ENCODE measurements around the gene VPS52. TPM values are rescaled to one million over a fixed set of nuclear protein-coding genes. Genes with fewer than 3 reads are reported as not detected.
A peak's percentile ranks its signal among the peaks of the same experiment; 100 is the strongest.

Gene VPS52
- total and polyA plus RNA-seq, 9 of the 15 experiments (the other 6 are each of a cell fraction or from before 2014, with no cell fraction given): 24.4 to 103 (median 40.2) TPM

- TF ChIP-seq TFAP4 (CRISPR knock-in tag; IDR thresholded peaks at IDR 0.05; ENCODE audit: borderline replicate concordance) (peak; percentile 79), HDAC2 (IDR thresholded peaks at IDR 0.05) (peak; percentile 43; the same call in 1 of the 2 replicates), RB1 (IDR thresholded peaks at IDR 0.05; ENCODE audit: low read depth) (peak; percentile 54; the same call in 1 of the 2 replicates), STAT6 (CRISPR knock-in tag; IDR thresholded peaks at IDR 0.05) (no peak), HBP1 (CRISPR knock-in tag; IDR thresholded peaks at IDR 0.05) (no peak), THRAP3 (IDR thresholded peaks at IDR 0.05; ENCODE audit: borderline replicate concordance) (0 out of 2 replicates have a peak, but pooled peaks have one; percentile 30), ARHGAP35 (IDR thresholded peaks at IDR 0.05; ENCODE audit: partially characterized antibody) (no peak), ATF7 (IDR thresholded peaks at IDR 0.05) (0 out of 2 replicates have a peak, but pooled peaks have one; percentile 20), GATAD2B (IDR thresholded peaks at IDR 0.05; ENCODE audit: borderline replicate concordance) (no peak), MAX (CRISPR knock-in tag; IDR thresholded peaks at IDR 0.05) (peak; percentile 34; the same call in 1 of the 2 replicates), VEZF1 (CRISPR knock-in tag; IDR thresholded peaks at IDR 0.05) (peak; percentile 84), ELK3 (CRISPR knock-in tag; IDR thresholded peaks at IDR 0.05) (no peak), NCOA1 (IDR thresholded peaks at IDR 0.05; ENCODE audit: low read depth) (no peak), POLR2H (tag; IDR thresholded peaks at IDR 0.05; ENCODE audit: low read depth) (no peak), GATA2 (CRISPR knock-in tag; IDR thresholded peaks at IDR 0.05) (peak; percentile 26; the same call in 1 of the 2 replicates), CHD2 (IDR thresholded peaks at IDR 0.05; ENCODE audit: low read depth, low read length) (no peak), ZNF3 (CRISPR knock-in tag; IDR thresholded peaks at IDR 0.05) (no peak), ZNF121 (CRISPR knock-in tag; conservative IDR thresholded peaks at IDR 0.05) (no peak)
Observed at GRCh38 chr6:33312361-33313104, 40.9 kb upstream of the VPS52 start (continued).
